A673 (cell line): ENCODE results near the gene CLDN16.

Experiments used
- EZH2 ChIP-seq: fragments of 200-600 bp; sonication (generic); IDR thresholded peaks from 2 replicates; pipeline ENCODE4 v1.6.1; 2017; ENCODE audit warnings: borderline replicate concordance, low read depth, mild to moderate bottlenecking, mixed read lengths, antibody characterized with exemption, low read length; ENCODE audit not compliant: poor library complexity, severe bottlenecking
- TF ChIP-seq, protein P1 (sequence below): fragments of 300-800, 200-600 bp; sonication (generic); conservative IDR thresholded peaks from 2 replicates; pipeline ENCODE4 v1.5.1; 2017; ENCODE audit warnings: low read depth, mild to moderate bottlenecking, antibody characterized with exemption, low read length, moderate library complexity, mixed read lengths

DNA sequence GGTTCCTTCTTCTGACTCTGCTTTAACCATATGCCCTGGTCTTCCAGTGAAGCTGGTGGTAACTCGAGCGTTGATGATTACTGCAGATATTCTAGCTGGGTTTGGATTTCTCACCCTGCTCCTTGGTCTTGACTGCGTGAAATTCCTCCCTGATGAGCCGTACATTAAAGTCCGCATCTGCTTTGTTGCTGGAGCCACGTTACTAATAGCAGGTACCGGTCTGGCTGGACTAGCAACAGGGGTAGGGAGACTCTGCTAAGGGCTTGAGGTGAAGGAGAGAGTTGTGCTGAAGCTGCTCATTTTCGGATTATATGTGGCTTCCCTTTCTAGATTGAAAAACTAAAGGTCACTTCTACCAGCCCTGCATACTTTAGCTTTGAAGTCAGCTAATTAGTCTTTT is 16.8 kb downstream of the CLDN16 start:
- TF ChIP-seq EZH2, result no peak
- TF ChIP-seq, protein P1, sequence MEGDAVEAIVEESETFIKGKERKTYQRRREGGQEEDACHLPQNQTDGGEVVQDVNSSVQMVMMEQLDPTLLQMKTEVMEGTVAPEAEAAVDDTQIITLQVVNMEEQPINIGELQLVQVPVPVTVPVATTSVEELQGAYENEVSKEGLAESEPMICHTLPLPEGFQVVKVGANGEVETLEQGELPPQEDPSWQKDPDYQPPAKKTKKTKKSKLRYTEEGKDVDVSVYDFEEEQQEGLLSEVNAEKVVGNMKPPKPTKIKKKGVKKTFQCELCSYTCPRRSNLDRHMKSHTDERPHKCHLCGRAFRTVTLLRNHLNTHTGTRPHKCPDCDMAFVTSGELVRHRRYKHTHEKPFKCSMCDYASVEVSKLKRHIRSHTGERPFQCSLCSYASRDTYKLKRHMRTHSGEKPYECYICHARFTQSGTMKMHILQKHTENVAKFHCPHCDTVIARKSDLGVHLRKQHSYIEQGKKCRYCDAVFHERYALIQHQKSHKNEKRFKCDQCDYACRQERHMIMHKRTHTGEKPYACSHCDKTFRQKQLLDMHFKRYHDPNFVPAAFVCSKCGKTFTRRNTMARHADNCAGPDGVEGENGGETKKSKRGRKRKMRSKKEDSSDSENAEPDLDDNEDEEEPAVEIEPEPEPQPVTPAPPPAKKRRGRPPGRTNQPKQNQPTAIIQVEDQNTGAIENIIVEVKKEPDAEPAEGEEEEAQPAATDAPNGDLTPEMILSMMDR, result no peak
